MCF 10A (cell line): ENCODE measurements around the gene TRMT61B. TPM values are rescaled to one million over a fixed set of nuclear protein-coding genes. Genes with fewer than 3 reads are reported as not detected.

Source experiments
- BruUV-seq: library from RNA; stranded (reverse); fragments of 400-500 nt; replicated peaks from 2 replicates; lab custom pipeline; 2021; lab: Mats Ljungman, UMichigan
- CTCF ChIA-PET: fragments of 300-600 bp; sonication (Branson Sonifier 250); formaldehyde crosslinking; extraction: SDS; loops from one replicate; lab custom pipeline; 2021; ENCODE audit warnings: antibody characterized with exemption, inconsistent platforms; lab: Yijun Ruan, JAX
- POLR2A ChIA-PET: fragments of 300-600, 350-650 bp; sonication (Branson Sonifier 250); formaldehyde crosslinking; extraction: SDS; loops from one replicate; lab custom pipeline; 2020; ENCODE audit warnings: antibody characterized with exemption, inconsistent platforms; lab: Yijun Ruan, JAX
- DNase-seq: peaks from one replicate; pipeline ENCODE4 v3.0.0-alpha.2; 2018; ENCODE audit not compliant: unreplicated experiment
- H3K27ac Mint-ChIP-seq: one replicate; pipeline ENCODE4 v1.8.0; 2022; ENCODE audit warnings: mild to moderate bottlenecking, low read depth, mixed read lengths; ENCODE audit not compliant: unreplicated experiment
- H3K27me3 Mint-ChIP-seq: one replicate; pipeline ENCODE4 v1.8.0; 2022; ENCODE audit warnings: mixed read lengths; ENCODE audit not compliant: insufficient read depth, unreplicated experiment
- H3K36me3 Mint-ChIP-seq: one replicate; pipeline ENCODE4 v1.8.0; 2022; ENCODE audit warnings: mild to moderate bottlenecking, moderate library complexity, mixed read lengths; ENCODE audit not compliant: insufficient read depth, unreplicated experiment
- H3K4me1 Mint-ChIP-seq: one replicate; pipeline ENCODE4 v1.8.0; 2022; ENCODE audit warnings: mixed read lengths; ENCODE audit not compliant: insufficient read depth, unreplicated experiment
- H3K4me3 Mint-ChIP-seq: one replicate; pipeline ENCODE4 v1.8.0; 2022; ENCODE audit warnings: mild to moderate bottlenecking, moderate library complexity, mixed read lengths; ENCODE audit not compliant: unreplicated experiment
- H3K9me3 Mint-ChIP-seq: one replicate; pipeline ENCODE4 v1.8.0; 2022; ENCODE audit warnings: mixed read lengths; ENCODE audit not compliant: unreplicated experiment
- intact Hi-C: fragments of 100-400 bp; cut with micrococcal nuclease; formaldehyde crosslinking; loops from 2 replicates; pipeline ENCODE4 v1.14.1; 2022
- total RNA-seq: library from RNA; stranded (reverse); gene quantifications from 2 replicates; pipeline ENCODE4 v1.2.3, GENCODE V29; 2022
- TF ChIP-seq, protein P1 (sequence below): fragments of 200-600 bp; IDR thresholded peaks from one replicate; pipeline ENCODE4 v1.8.0; 2022; ENCODE audit warnings: antibody characterized with exemption, mild to moderate bottlenecking; ENCODE audit not compliant: unreplicated experiment

Gene TRMT61B
- total RNA-seq, 1 experiment from 2014 or later = 10.4 TPM

DNA sequence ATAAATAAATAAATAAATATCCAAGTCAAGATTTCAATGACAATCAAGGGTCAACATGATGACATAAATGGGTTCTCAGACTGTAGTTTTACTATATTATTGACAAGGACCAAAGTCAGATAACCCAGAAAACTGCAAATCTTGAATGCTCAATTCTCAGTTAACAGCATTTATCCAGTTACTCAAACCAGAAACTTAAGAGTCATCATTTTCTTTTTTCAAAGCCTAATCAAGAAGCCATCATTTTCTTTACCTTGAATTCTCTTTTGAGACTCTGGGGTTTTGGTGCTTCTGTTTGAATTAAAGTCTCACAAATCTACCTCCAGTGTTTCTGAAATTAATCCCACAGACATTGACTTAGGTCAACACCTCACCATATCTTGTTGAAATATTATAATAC lies 14.1 kb downstream of the TRMT61B start:
- Mint-ChIP-seq H3K9me3 (no peaks in the 10 kb centered on the region), H3K27ac (no peak overlapping the region), H3K4me3 (no peak overlapping the region), H3K4me1 (peaks cover 4% of the 10 kb centered on the region), H3K36me3 (peaks cover 32% of the 10 kb centered on the region), H3K27me3 (no peaks in the 10 kb centered on the region)
- CTCF ChIA-PET = no interaction called here
- POLR2A ChIA-PET = interaction anchor here (0.7 to 3.5 kb wide), 2 partner anchors 12 to 39 kb away, joined by 3 to 14 read pairs; partner anchors contain the start of gene WDR43
- BruUV-seq = no TSS peak
- DNase-seq = no peak
- TF ChIP-seq, protein P1, sequence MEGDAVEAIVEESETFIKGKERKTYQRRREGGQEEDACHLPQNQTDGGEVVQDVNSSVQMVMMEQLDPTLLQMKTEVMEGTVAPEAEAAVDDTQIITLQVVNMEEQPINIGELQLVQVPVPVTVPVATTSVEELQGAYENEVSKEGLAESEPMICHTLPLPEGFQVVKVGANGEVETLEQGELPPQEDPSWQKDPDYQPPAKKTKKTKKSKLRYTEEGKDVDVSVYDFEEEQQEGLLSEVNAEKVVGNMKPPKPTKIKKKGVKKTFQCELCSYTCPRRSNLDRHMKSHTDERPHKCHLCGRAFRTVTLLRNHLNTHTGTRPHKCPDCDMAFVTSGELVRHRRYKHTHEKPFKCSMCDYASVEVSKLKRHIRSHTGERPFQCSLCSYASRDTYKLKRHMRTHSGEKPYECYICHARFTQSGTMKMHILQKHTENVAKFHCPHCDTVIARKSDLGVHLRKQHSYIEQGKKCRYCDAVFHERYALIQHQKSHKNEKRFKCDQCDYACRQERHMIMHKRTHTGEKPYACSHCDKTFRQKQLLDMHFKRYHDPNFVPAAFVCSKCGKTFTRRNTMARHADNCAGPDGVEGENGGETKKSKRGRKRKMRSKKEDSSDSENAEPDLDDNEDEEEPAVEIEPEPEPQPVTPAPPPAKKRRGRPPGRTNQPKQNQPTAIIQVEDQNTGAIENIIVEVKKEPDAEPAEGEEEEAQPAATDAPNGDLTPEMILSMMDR = no peak
- intact Hi-C loops = no loop called here

DNA sequence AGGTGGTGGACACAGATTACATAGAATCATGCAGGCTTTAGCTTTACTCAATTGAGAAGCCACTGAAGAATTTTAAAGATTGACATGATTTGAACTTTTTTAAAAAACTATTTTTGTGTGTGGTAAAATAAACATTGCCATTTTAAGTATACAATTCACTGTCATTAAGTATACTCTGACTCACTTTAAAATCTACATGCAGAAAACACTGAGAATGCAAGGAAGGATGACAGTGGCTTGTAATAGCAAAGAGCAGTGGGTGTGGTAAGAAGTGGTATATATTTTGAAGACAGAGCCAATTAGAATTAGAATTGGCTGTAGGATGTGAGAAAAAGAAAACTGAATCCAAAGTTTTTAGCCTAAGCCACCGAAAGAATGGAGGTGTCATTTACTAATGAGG lies 14.9 kb downstream of the TRMT61B start:
- Mint-ChIP-seq H3K4me1 (peaks cover 4% of the 10 kb centered on the region), H3K9me3 (no peaks in the 10 kb centered on the region), H3K27ac (no peak overlapping the region), H3K4me3 (no peak overlapping the region), H3K27me3 (no peaks in the 10 kb centered on the region), H3K36me3 (peaks cover 27% of the 10 kb centered on the region)
- BruUV-seq = no TSS peak
- intact Hi-C loops = no loop called here
- POLR2A ChIA-PET = interaction anchor here (1.0 to 3.5 kb wide), 3 partner anchors 9 to 15 kb away, joined by 3 to 14 read pairs (median 3); partner anchors contain the start of gene TRMT61B
- CTCF ChIA-PET = interaction anchor here (0.6 kb wide), 1 partner anchor 1240 kb away, joined by 3 read pairs; no protein-coding TSS in a partner anchor
- DNase-seq = no peak
- TF ChIP-seq, protein P1 = no peak

GRCh38 chr2:28842042-28842441 lies 28.1 kb downstream of the TRMT61B start:
- Mint-ChIP-seq H3K4me1 (no peaks in the 10 kb centered on the region), H3K4me3 (no peak overlapping the region), H3K27ac (no peak overlapping the region), H3K27me3 (no peaks in the 10 kb centered on the region), H3K36me3 (peaks cover 28% of the 10 kb centered on the region), H3K9me3 (no peaks in the 10 kb centered on the region)
- intact Hi-C loops = no loop called here
- DNase-seq = no peak
- POLR2A ChIA-PET = interaction anchor here (1.3 to 1.5 kb wide), 2 partner anchors 15 to 28 kb away, joined by 5 to 6 read pairs; partner anchors contain the start of gene TRMT61B
- no TSS peak for BruUV-seq
- CTCF ChIA-PET = interaction anchor here (0.7 kb wide), 1 partner anchor 73 kb away, joined by 4 read pairs; no protein-coding TSS in a partner anchor
- TF ChIP-seq, protein P1 = no peak

- CTCF ChIA-PET = interaction anchor here (0.5 to 0.6 kb wide), 2 partner anchors 37 to 1560 kb away, joined by 3 to 6 read pairs; no protein-coding TSS in a partner anchor
Observed at GRCh38 chr2:28838971-28839370, 31.1 kb downstream of the TRMT61B start.

More at GRCh38 chr2:28838971-28839370, 31.1 kb downstream of the TRMT61B start:
- POLR2A ChIA-PET = no interaction called here
- intact Hi-C loops = no loop called here
- Mint-ChIP-seq H3K27ac (no peak overlapping the region), H3K4me3 (no peak overlapping the region), H3K36me3 (peaks cover 9% of the 10 kb centered on the region), H3K27me3 (no peaks in the 10 kb centered on the region), H3K4me1 (no peaks in the 10 kb centered on the region), H3K9me3 (no peaks in the 10 kb centered on the region)
- DNase-seq = no peak
- TF ChIP-seq, protein P1 = no peak
- BruUV-seq = no TSS peak
